MM.1S (cell line): ENCODE results near the gene AMBRA1.

Experiments
- DNase-seq: peaks from one replicate; pipeline ENCODE4 v3.0.0-alpha.2; 2015
- H2AFZ ChIP-seq: fragments of 300-600 bp; sonication (generic); 2 replicates; pipeline ENCODE4 v1.6.0; 2016; ENCODE audit warnings: antibody characterized with exemption, low read length
- H3F3A ChIP-seq: fragments of 300-600 bp; sonication (generic); 2 replicates; pipeline ENCODE4 v1.6.1; 2016; ENCODE audit warnings: mild to moderate bottlenecking, antibody characterized with exemption, low read length, moderate library complexity, mixed read lengths; ENCODE audit not compliant: insufficient read depth
- H3K27ac ChIP-seq: fragments of 300-600 bp; sonication (generic); 2 replicates; pipeline ENCODE4 v1.5.1; 2016; ENCODE audit warnings: mild to moderate bottlenecking, low read length
- H3K27me3 ChIP-seq: fragments of 300-600 bp; sonication (generic); replicated peaks from 2 replicates; pipeline ENCODE4 v1.6.0; 2016; ENCODE audit warnings: low read length; ENCODE audit not compliant: insufficient read depth
- H3K36me3 ChIP-seq: fragments of 300-600 bp; sonication (generic); replicated peaks from 2 replicates; pipeline ENCODE4 v1.6.1; 2016; ENCODE audit warnings: mild to moderate bottlenecking, low read length, mixed read lengths; ENCODE audit not compliant: insufficient read depth
- H3K4me1 ChIP-seq: fragments of 300-600 bp; sonication (generic); 2 replicates; pipeline ENCODE4 v1.6.1; 2016; ENCODE audit warnings: low read length, mixed read lengths
- H3K4me2 ChIP-seq: fragments of 300-600 bp; sonication (generic); 2 replicates; pipeline ENCODE4 v1.6.0; 2016; ENCODE audit warnings: low read depth, low read length
- H3K4me3 ChIP-seq: fragments of 300-600 bp; sonication (generic); 2 replicates; pipeline ENCODE4 v1.5.1; 2016; ENCODE audit warnings: low read length, mixed read lengths
- H3K79me2 ChIP-seq: fragments of 300-600 bp; sonication (generic); 2 replicates; pipeline ENCODE4 v1.6.1; 2016; ENCODE audit warnings: mixed run types, low read length, mixed read lengths
- H3K9ac ChIP-seq: fragments of 300-600 bp; sonication (generic); 2 replicates; pipeline ENCODE4 v1.6.1; 2016; ENCODE audit warnings: low read length, mixed read lengths
- H3K9me2 ChIP-seq: fragments of 300-600 bp; sonication (generic); replicated peaks from 2 replicates; pipeline ENCODE4 v1.6.1; 2016; ENCODE audit warnings: mild to moderate bottlenecking, low read length, mixed read lengths; ENCODE audit not compliant: insufficient read depth
- H3K9me3 ChIP-seq: fragments of 300-600 bp; sonication (generic); replicated peaks from 2 replicates; pipeline ENCODE4 v1.6.1; 2016; ENCODE audit warnings: mild to moderate bottlenecking, low read length, mixed read lengths; ENCODE audit not compliant: insufficient read depth
- H4K20me1 ChIP-seq: fragments of 300-600 bp; sonication (generic); 2 replicates; pipeline ENCODE4 v1.6.1; 2016; ENCODE audit warnings: mild to moderate bottlenecking, low read length, moderate library complexity, mixed read lengths; ENCODE audit not compliant: insufficient read depth
- CTCF ChIP-seq: fragments of 300-600 bp; sonication (generic); IDR thresholded peaks from 2 replicates; pipeline ENCODE4 v1.5.1; 2016; ENCODE audit warnings: antibody characterized with exemption, low read length, mixed read lengths
- EZH2 ChIP-seq: fragments of 300-600 bp; sonication (generic); optimal IDR thresholded peaks from 2 replicates; pipeline ENCODE3; 2017; ENCODE audit warnings: low read depth, mild to moderate bottlenecking, antibody characterized with exemption, low read length, mixed read lengths
- EZH2phosphoT487 ChIP-seq: fragments of 300-600 bp; sonication (generic); IDR thresholded peaks from 2 replicates; pipeline ENCODE4 v1.6.1; 2018; ENCODE audit warnings: antibody characterized with exemption, low read length

The AMBRA1 gene

GRCh38 chr11:46493791-46494190, 100.0 kb downstream of the AMBRA1 start:
- Histone ChIP-seq H3K27me3 (no peaks in the 10 kb centered on the region), H2AFZ (no peak overlapping the region), H3K36me3 (no peaks in the 10 kb centered on the region), H3K79me2 (no peaks in the 10 kb centered on the region), H3F3A (no peaks in the 10 kb centered on the region), H3K9me3 (no peaks in the 10 kb centered on the region), H3K4me2 (no peak overlapping the region), H3K9ac (no peak overlapping the region), H3K4me1 (no peaks in the 10 kb centered on the region), H3K4me3 (no peak overlapping the region), H3K27ac (no peak overlapping the region), H3K9me2 (no peaks in the 10 kb centered on the region), H4K20me1 (no peaks in the 10 kb centered on the region)
- no peak for TF ChIP-seq EZH2phosphoT487
- no peak for TF ChIP-seq EZH2
- no peak for DNase-seq

GRCh38 chr11:46492532-46492931, 101.3 kb downstream of the AMBRA1 start:
- Histone ChIP-seq H3K4me1 (no peaks in the 10 kb centered on the region), H4K20me1 (no peaks in the 10 kb centered on the region), H3K9me3 (no peaks in the 10 kb centered on the region), H3F3A (no peaks in the 10 kb centered on the region), H3K9me2 (no peaks in the 10 kb centered on the region), H3K4me3 (no peak overlapping the region), H3K27ac (no peak overlapping the region), H3K9ac (no peak overlapping the region), H3K27me3 (no peaks in the 10 kb centered on the region), H3K4me2 (no peak overlapping the region), H2AFZ (no peak overlapping the region), H3K36me3 (no peaks in the 10 kb centered on the region), H3K79me2 (no peaks in the 10 kb centered on the region)
- DNase-seq, result no peak
- TF ChIP-seq EZH2, result no peak
- TF ChIP-seq EZH2phosphoT487, result no peak
- TF ChIP-seq CTCF, result no peak

GRCh38 chr11:46491661-46492330, 102.0 kb downstream of the AMBRA1 start:
- no peaks in the 10 kb centered on the region for H3K9me2 ChIP-seq
- no peak for DNase-seq
- no peaks in the 10 kb centered on the region for H3K79me2 ChIP-seq
- no peak overlapping the region for H3K4me2 ChIP-seq
- H4K20me1 ChIP-seq, result no peaks in the 10 kb centered on the region
- no peaks in the 10 kb centered on the region for H3F3A ChIP-seq
- H3K4me3 ChIP-seq, result no peak overlapping the region
- no peaks in the 10 kb centered on the region for H3K36me3 ChIP-seq
- no peak overlapping the region for H3K27ac ChIP-seq
- no peaks in the 10 kb centered on the region for H3K4me1 ChIP-seq
- no peak overlapping the region for H3K9ac ChIP-seq
- TF ChIP-seq CTCF, result no peak
- no peak for TF ChIP-seq EZH2
- TF ChIP-seq EZH2phosphoT487, result no peak
- H2AFZ ChIP-seq, result no peak overlapping the region
- H3K9me3 ChIP-seq, result no peaks in the 10 kb centered on the region
- H3K27me3 ChIP-seq, result no peaks in the 10 kb centered on the region

- DNase-seq, result no peak
- Histone ChIP-seq H3K27ac (no peak overlapping the region), H3K36me3 (no peaks in the 10 kb centered on the region)
Observed at GRCh38 chr11:46490666-46491065, 103.2 kb downstream of the AMBRA1 start.

More at GRCh38 chr11:46490666-46491065, 103.2 kb downstream of the AMBRA1 start:
- Histone ChIP-seq H3K9me3 (no peaks in the 10 kb centered on the region), H3K27me3 (no peaks in the 10 kb centered on the region), H3K79me2 (no peaks in the 10 kb centered on the region), H4K20me1 (no peaks in the 10 kb centered on the region), H3K9ac (no peak overlapping the region), H2AFZ (no peak overlapping the region), H3K9me2 (no peaks in the 10 kb centered on the region), H3K4me1 (no peaks in the 10 kb centered on the region), H3K4me3 (no peak overlapping the region), H3K4me2 (no peak overlapping the region), H3F3A (no peaks in the 10 kb centered on the region)
- no peak for TF ChIP-seq EZH2phosphoT487
- TF ChIP-seq CTCF, result no peak
- no peak for TF ChIP-seq EZH2
